GM18907 (cell line): ENCODE results near the gene VSIR.

Experiments used
- ATAC-seq: cut with Tn5 transposase; IDR thresholded peaks from one replicate; pipeline ENCODE4 v1.9.1; 2021; ENCODE audit warnings: mild to moderate bottlenecking, moderate library complexity; ENCODE audit not compliant: unreplicated experiment

VSIR gene

DNA sequence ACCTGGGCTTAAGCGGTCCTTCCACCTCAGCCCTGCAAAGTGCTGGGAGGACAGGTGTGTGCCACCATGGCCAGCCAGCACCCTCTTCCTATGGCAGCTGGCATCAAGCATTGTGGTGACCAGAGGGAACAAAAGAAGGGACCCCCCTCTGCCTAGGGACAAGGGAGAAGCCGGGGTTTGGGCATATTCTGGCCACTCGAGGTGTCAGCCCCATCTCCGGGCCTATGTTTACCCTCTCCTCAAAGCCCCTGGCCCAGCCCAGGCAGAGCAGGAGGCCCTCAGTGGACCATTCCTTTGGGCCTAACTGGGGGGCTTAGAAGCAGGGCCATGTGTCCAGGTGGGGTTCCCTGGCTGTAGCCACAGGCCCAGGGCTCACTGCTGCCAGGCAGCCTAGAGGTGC, 23.9 kb downstream of the VSIR start:
- ATAC-seq, result no peak

DNA sequence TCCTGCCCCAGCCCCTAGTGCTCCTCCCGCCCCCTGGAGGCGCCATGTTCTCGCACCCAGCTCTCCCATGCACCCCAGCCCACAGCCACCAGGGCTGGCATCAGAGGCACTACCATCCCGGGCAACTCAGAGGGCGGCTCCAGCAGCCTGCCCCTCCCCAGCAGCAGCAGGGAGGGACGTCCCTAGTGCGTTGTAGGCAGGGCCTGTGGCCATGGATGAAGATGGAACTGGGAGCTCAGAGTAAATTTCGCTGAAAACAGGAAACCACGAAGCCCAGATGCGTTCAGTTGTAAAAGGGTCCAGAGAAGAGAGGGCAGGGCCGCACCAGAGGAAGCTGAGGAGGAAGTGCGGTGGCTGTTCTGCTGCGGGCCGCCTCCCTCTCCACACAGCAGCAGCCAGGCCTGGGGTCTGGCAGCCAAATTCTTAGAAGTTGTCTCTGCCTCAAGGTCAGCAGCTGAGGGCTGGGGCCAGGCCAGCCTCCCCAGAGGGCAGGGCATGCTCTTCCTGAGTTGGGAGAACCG, 24.6 kb downstream of the VSIR start:
- peak; percentile 59 for ATAC-seq

DNA sequence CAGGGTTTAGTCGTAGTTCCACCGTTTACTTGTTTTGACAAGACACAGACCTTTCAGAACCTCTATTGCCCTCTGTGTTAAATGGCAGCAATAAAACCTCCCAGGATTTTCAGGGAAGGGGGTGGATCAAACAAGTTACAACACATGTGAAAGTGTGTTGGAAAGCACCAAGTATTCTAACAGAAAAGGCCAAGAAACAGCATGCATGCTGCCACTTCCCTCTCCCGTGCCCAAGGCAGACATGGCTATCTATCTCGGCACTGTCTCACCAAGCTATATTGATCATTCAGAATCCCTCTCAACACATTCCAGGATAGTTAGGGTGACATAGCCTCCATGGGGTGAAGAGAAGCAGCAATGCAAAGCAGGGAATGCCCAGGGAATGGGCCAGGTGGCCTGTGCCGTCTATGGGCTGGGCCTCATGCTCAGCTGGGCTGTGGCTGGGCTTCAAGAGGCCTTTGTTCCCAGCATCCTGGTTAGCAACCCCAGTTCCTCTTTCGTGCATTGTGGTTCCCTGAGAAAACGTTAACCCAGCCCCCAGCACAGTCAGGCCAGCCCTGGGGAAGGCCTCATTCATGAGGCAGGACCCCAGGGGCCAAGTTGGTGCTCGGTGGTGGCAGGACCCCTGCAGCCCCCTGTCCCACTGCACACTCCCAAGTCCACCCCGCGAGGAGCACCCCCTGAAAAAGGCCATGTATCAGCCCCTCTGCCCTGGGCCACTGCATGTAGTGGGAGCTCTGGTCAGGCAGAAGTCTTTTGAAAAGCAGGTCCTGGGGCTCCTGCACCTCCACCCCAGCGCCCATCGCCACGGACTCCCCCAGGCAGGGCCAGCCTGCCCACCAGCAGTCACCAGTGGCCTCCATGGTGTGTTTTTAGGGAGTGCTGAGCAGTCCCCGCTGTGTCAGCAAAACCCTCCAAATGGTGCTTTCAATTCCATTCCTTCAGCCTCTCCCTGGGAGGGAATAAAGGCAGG, 25.5 kb downstream of the VSIR start:
- no peak for ATAC-seq

DNA sequence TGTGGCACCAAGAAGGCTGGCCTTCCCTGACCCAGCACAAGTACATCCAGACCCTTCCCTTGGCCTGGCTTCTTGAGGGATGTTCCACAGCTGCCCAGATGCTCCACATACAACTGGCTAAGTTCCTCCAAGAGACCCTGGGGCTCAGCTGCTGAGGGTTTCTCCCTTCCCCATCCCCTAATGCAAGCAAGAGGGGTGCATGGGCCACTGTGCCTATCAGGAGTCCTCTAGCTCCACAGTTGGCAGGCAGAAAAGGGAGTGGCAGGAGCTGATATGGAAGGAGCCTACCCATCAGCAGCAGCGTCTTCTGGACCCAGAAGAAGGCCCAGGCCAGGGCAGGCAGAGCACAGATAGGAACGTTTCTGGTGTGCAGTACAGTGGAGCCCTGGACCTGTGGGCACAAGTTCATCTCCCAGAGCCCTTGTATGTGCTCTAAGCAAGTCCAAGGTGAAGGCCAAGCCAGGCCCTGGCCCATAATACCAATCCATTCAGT, 26.2 kb downstream of the VSIR start:
- no peak for ATAC-seq

DNA sequence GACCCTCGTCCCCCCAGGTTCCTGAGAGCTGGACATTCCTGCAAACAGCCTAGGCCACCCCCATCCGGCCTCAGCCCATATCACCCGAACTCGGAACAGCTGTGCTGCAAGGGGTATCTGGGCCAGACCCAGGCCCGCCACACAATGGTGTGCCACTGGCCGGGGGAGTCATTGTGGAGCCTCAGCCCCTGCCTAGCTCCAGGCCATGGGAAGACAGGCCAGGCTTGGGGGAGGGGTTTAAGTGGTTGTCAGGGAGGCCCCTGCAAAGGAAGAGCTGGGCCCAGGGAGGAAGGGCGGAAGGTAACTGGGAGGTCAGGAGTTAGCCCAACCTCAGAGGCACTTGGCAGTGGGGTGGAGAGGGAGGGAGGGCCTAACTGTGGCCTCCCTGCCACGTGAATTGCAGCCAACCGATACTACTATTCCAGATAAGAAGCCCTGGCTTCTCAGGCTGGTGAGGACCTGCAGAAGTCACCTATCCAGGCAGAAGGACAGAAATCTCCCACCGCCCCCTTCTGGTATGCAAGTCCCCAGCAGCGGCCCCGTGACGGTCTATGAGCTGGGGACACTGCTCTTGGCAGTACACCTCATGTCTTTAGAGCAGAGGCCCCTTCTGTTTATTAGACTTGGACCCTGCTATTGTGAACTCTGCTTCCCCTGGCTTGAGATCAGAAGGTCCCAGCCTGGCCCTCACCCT, 26.8 kb downstream of the VSIR start:
- ATAC-seq, result no peak

DNA sequence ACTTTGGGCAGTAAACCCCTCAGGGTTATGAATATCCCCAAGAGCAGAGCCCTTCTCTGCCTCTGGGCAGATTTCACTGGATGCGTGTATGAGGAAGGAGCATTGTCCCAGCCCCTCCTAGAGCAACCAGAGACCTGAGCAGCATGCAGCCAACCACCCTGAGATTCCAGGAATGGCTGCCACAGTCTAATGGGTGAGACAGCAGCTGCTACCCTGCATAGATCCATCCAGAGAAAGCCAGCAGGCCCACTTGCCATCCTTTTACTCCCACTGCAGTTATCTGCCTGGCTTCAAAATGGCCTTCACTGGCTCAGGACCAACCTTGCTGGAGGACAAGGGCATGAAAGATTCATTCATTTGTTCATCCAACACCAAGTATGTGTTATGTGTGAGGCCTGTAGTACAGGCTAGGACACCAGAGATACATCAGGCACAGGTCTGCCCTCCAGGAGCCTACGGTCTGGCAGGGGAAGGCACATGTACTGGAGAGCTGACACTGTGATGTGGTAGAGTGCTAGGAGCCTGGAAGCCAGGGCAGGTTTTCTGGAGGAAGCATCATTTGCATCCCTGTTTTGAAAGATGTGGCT, 27.6 kb downstream of the VSIR start:
- ATAC-seq, result no peak

DNA sequence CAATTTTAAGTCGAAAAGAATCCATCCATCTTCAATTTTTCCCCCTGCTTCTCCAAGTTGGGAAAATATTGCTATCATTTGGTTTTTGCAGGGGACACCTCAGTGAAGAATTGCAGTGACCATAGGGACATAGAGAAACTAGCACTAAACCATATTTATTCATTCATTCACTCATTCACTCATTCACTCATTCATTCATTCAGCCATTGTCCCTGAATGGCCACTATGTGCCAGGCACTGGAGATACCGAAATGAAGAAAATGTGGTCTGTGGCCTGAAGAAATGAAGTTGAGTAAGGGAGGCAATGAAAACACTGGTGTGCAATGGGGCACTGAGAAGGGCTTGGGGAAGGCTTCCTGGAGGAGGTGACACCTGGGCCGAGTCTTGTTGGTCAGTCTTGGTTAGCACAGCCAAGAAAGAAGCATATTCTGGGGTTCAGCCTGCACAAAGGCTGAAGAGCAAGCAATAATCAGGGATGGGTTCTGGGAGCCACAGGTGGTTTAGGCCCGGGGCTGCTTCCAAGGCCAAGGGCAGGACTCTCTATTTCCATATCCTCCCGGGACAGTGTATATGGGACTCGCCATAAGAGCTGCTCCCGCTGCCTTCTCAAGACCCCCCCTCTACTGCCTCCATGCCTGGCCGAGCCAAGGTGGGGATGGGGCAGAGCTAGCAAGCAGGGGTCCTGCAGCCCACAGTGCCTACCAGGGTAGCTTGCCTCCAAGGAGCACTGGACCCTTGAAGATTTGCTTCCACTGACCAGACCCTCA, 28.2 kb downstream of the VSIR start:
- no peak for ATAC-seq

DNA sequence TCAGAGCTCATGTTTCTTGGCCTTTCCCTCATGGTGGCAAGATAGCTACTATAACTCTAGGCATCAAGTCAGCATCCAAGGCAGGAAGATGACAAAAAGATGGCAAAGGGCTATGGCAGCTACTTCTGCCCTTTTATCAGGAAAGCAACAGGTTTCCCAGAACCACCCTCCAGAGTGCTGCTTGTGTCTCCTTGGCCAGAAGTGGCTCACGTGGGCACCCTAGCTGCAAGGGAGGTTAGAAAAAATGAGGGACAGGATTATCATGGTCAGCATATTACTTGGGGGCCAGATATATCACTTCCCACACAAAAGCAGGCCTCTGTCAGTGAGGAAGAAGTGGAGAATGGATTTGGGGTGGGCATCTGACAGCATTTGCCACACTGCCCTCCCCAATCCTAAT, 29.5 kb downstream of the VSIR start:
- no peak for ATAC-seq

DNA sequence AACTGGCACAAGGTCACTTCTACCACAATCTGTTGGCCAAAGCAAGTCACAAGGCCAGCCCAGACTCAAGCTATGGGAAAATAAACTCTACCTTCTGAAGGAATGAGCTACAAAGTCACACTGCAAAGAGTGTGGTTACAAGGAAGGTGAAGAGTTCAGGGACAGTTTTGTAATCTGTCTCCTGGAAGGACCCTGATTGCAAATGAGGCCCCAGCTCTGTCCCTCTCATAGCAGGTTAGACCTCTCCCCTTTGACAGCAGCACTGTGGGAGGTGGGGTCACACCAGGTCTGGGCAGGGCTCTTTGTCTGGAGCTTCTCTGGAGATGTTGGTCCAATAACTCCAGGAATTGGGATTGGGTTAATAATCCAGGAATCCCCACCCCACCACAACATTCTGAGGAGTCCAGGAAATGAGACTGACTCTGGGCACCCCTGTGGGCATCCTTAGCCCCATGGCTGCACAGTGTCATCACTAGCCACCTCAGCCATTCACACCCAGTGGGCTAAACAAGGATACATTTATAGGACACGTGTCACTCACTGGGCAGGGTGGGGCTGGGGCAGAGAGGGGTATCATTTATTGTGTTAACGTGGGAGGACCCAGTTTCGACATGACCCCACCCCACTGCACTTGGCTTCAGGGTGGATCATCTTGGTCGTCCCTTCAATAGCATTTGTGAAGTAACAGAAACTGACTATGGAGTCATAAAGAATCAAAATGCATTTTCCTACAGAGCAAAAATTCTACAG, 30.1 kb downstream of the VSIR start:
- ATAC-seq, result no peak

DNA sequence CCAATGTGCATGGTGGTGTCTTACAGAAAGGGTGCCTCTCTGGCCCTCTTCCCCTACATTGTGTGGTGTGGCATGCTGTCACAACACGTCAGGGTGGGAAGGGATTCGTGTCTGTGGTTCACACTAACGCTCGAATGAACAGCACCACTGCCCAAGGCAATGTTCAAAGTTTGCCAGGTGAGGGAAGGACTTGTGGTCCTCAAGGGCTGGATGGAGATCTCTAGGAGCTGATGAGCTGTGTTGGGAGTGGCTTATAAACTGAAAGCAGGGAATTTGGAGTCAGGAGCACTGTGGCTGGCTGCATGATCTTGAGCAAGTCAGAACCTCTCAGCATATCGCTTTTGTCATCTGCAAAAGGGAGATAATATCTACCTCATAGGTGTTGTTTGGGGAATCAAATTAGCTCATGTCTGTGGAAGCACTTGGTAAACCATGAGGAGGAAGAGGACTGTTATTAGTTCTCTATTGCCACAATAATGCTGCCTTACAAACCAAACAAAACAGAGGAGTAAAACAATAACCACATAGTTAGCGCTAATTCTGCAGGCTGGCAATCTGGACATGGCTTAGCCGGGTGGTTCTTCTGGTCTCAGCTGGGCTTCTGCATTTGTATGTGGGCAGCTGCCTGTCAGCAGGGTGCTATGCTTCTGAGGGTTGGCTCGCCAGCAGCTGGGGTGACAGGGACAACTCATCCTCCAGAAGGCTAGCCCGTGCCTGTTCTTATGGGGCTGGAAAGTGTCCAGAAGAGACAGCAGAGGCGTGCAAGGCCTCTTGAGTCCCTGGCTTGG, 30.8 kb downstream of the VSIR start:
- no peak for ATAC-seq

DNA sequence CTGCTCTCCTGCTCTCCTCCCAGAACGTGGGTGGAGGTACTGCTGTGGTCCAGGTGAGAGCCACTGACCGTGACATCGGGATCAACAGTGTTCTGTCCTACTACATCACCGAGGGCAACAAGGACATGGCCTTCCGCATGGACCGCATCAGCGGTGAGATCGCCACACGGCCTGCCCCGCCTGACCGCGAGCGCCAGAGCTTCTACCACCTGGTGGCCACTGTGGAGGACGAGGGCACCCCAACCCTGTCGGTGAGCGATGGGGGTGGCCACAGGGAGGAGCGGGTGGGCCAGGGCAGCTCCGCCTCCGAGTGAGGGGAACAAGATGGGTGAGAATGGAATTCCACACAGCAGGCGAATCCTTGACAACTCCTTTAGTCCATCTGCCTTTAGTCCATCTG, 31.6 kb downstream of the VSIR start:
- ATAC-seq, result no peak

DNA sequence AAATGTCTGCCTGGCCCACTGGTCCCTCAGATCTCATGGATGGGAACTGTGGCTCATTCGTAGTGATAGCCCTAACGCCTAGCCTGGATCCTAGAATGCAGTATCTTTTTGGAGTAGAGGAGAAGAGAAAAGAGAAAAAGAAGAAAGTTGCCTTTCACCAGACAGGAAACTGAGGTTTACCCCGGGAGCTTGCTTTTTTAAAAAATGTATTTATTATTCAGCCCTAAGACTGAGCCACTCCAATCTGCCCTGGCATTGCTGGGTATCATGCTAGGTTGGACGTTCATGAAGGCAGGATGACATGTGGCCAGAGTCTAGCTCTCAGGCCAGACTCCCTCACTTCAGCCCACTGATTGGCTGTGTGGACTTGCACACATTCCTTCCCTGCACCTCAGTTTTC, 32.3 kb downstream of the VSIR start:
- ATAC-seq, result no peak

DNA sequence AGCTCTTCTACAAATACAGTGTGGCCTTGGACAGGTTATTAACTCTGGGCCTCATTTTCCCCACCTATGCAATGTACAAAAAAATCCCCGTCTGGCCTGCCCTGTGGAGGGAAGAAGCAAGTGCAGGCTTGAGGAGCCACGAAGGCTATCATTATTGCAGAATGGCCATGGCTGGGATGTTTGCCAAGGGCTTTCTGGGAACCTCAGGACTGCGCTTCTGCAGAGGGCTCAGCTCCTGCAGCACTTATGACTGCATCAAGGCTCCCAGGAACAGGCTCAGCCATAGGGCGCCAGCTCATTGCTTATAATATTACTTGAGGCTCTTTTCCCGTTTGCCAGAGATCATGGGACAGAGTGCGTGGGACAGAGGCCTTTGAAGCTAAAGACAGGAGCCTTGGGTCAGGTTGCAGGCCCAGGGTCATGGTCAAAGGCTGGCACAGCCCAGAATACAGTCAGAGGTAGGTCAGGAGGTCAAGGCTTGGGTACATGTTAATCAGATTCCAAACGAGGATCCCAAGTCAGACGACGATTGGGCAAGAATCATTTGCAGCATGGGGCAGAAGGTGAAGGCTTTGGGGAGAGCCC, 33.2 kb downstream of the VSIR start:
- no peak for ATAC-seq

DNA sequence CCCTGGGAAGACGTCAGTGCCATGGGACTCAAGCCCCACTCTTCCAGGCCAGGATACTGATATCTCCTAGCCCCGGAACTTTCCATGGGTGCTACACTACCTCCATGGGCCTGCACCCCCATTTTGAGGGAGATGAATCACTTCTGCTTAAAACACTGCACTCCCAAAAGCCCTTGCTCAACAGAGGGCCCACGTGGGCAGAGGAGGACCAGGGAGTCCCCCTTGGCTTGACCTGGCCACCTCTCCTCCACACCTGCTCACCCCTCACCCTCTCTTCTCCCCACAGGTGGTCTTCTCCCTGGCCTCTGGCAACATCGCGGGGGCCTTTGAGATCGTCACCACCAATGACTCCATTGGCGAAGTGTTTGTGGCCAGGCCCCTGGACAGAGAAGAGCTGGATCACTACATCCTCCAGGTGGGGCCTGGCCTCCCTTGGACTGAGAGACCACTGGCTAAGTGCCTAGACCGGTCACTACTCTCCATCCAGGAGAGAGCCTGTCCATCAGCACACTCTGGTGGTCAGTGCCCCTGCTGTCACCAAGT, 33.9 kb downstream of the VSIR start:
- ATAC-seq, result no peak

DNA sequence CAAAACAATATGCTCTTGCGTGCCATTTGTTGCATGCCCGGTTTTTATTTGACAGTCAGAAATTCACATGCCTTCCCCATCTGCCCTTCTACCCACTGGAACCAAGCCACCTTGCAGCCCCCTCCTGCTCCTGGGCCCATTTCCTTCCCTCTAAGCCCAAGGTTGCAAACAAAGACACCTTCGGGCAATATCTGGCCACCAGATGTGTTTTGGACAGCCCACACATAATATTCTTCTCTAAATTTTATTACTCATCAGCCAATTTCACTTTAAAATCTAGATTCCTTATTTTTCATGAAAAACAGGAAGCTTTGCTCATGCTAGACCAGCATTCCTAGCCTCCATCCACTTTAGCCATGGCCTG, 35.5 kb downstream of the VSIR start:
- no peak for ATAC-seq

DNA sequence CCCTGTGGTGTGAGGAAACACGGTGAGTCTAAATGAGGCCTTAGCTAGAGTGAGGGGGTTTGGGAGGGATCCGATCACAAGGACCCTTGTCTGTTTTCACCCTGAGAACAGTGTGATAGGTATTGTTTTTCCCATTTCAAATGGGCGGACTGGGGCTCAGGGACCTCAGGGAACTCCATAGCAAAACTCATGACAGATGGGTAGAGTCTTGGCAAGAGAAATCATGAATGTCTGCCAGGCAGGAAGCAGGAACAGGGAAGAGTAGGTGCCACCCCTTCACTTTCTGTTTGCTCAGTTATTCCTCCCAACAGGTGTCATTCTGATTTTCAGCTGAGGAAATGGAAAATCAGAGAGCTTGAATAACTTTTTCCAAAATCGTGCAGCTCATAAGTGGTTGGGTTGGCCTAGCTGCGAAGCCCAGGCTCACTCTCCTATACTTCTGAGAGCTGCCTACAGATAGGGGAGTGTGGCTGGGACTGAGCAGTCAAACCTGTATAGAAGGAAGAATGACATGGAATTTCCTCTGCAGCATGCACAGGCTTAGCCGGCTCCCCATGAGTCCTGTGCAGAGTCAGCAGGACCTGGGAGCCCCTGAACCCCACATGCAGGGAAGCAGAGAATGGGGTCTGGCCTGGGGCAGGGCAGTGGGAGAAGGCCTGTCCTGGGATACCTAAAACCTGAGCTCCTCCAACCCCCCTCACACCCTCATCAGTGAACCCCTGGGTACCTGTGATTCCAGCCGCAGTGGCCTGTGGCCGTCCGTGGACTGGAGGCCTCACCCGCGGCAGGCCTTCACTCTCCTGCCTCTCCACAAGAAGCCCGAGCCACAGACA, 36.1 kb downstream of the VSIR start:
- no peak for ATAC-seq

DNA sequence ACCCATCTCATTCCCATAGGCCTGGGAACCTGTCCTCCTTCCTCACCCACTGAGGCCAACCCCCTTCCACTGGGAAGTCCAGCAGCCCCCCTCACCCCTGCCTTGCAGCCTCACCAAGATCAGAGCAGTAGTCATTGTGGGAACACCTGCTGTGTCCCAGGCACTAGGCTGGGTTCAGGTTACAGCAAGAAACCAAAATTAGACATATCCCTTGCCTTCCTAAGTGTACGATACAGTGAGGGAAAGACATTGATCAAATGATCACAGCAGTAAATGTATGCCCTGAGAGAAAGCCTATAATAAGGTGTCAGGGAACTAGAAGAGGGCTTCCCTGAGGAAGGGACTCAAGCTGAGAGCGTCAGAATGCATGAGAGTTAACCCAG, 36.8 kb downstream of the VSIR start:
- ATAC-seq, result no peak
